NCI-H2107 treated with DMSO at 0.1 percent for 48 hours (cell line): Measurements from ENCODE around the gene RAMACL.
"Not testable (repeated sequence)": the region's sequence is repeated elsewhere in the genome, so short reads cannot be mapped to it uniquely, and the experiment has no call there.

Experiments
- DNase-seq: peaks from one replicate; lab custom pipeline; 2025; ENCODE audit not compliant: unreplicated experiment; lab: John Stamatoyannopoulos, UW

RAMACL gene

DNA sequence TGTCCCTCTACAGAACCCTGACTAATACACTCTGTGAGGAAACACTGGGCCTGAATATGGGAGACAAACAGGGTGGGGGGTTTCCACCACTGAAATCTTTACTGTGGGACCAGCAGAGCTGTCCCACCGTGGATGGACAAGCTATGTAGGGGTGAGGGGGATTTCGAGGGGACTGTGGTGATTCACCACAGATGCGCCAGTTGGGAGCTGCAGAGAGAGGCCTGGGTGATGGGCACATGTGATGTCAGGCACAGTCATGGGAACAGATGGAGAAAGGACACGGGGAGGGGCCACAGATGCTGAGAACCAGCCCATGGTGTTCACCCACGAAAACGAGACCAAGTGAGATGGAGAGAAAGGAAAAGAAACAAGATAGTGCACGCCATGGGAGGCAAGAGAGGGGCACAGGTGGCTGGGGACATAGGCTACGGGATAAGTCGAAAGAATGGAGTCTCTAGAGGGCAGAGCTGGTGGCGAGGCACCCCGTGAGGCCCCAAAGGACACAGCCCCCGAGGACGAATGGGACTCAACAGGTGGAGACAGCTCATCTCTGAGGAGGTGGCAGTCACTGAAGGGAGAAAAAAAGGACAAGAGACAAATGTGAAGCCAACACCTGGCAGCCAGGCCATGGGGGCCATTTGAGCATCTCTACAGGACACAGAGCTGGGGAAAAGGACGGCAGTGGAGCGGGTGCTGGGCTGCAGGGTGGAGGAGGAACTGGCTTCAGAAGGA, 10.5 kb upstream of the RAMACL start:
- no peak for DNase-seq

DNA sequence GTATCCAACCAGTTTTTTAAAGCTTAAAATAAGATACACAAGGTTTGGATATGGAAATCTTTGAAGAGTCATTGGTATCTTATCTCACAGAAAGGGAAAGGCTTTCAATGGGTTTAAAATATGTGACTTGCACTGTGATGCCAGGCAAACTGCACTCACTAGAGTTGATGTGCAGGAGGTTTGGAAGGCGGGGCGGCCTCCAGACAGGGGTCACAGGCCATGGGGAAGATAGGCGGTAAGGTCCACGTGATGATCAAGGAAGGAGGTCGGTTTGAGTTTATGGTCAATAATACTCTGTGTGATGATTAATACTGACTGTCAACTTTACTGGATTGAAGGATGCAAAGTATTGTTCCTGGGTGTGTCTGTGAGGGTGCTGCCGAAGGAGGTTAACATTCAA, 9.5 kb upstream of the RAMACL start:
- no peak for DNase-seq

DNA sequence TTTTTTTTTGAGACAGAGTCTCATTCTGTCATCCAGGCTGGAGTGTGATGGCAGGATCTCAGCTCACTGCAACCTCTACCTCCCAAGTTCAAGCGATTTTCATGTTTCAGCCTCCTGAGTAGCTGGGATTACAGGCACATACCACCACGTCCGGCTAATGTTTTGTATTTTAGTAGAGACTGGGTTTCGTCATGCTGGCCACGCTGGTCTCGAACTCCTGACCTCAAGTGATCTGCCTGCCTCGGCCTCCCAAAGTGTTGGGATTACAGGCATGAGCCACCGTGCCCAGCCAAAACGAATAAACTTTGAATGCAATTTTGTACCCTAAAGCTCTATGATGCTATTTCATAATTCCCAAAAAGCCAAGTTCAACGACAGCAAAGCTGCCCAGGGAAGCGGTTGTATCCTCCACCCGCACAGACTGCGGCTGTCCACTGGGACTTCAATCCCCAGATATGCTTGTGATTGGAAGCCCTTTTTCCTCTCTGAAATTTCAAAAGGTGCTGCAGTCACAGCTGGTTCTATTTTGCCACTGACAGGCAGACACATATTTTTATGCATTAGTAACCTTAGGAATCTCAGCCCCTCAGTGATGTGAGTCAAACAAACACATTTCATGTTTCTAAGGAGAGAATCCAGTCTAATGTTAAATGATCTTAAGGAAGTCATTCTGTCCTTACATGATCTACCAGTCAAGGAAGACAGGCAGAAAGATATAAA, 8.7 kb upstream of the RAMACL start:
- DNase-seq, result no peak

DNA sequence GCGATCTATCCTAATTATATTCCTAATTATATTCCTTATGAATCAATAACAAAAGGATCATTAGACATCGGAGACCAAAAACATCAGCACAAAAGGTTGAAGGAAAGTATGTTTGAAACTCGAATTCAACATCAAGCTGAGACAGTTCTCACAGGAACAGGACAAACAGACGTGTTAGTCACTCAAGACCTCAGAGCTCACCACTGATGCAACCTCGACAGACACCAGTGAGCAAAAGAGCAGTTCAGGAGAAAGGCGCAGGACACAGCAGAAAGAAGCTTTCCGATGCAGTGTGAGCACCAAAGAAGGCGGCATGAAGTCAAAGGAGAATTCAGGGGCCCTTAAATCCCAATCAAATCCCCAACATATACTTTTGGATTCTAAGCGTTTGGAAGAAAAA, 6.3 kb upstream of the RAMACL start:
- DNase-seq, result no peak

DNA sequence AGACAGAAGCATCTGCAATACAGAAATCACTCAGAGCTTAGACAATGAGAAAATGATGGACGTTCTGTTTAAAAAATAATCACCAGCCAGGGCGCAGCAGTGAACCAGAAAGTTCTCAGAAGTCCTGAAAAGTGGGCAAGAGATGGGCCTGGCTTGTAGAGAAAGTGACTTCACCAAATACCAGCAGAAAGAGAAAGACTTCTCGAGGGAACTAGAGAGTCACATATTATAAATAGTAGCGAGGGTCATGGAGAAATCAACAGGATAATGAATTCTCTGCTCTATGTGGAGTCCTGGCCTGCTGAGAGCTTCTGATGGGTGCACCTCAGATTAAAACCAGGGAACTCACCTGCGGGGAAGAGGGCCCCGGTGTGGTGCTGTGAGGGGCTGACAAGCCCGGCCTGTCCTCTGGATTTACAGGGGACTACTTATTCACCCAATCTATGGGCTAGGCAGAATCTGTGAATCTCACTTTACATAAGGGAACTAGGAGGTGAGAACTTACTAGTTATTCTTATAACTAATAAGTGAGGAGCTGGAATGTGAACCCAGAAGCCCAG, 5.6 kb upstream of the RAMACL start:
- DNase-seq, result no peak

DNA sequence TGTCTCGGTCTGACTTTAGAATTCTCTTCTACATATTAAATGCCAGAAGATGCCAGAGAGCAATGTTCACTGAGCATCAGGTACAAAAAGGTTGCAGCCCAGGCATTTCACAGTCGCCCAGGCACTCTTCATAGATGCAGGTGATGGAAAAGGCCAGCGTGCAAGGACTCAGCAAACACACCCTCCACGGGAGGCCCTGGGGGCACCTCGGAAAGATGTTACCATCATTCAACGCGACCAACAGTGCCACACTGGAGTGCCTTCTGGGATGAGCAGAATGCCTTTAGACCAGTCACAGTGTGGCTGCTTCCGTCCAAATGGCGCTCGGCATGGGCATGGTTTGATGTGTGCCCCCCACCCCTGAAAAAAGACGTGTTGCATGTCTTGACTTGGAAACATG, 4.5 kb upstream of the RAMACL start:
- no peak for DNase-seq

DNA sequence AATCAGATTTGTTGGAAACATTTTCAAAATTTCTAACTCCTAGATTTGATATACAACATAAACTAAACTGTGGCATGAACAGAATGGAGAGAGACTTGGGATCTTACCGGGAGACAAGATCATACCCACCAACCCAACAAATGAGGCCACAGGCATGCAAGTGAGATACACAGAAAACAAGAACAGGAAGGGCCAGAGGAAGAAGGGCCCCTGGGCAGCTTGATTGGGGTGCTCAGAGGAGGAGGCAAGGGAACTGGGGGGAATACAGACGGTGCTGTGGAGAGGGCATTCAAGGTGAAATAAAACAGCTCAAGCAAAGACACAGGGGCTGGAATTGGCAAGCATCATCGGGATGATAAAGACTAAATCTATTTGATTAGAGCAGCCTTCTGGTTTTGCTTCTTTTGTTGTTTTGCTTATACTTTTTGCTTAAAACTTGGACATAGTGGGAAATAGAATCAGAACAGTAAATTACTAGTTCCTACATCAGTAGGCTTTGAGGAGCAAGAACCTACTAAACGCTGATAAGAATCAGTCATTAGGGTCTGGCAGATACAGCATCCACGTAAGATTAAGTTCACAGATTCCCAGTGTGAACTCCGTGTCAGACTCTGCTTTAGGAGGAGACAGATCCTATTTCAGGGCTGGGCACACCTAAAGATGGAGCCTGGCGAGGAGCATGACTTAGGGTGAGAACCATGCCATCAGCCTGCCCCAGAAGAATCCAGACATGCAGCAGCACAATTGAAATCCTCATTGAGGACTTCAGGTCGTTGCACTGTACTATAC, 3.5 kb upstream of the RAMACL start:
- DNase-seq, result no peak

DNA sequence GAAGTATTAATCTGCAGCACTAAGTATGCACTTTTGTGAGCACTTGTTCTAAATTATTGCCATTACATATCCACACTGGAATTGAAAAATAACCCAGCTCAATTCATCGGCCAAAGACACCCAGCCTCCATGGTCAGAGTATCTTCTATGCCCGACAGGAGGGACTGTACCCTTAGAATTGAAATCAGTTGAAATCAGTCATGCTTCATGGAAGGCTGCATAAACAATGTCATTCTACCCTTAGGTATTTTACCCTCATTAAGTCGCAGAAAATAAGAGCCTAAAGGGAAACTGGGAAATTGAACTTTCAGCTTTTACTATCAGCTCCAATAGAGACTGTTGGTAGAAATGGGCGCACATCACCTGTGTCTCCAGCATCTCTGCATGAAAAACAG, 2.9 kb upstream of the RAMACL start:
- no peak for DNase-seq

DNA sequence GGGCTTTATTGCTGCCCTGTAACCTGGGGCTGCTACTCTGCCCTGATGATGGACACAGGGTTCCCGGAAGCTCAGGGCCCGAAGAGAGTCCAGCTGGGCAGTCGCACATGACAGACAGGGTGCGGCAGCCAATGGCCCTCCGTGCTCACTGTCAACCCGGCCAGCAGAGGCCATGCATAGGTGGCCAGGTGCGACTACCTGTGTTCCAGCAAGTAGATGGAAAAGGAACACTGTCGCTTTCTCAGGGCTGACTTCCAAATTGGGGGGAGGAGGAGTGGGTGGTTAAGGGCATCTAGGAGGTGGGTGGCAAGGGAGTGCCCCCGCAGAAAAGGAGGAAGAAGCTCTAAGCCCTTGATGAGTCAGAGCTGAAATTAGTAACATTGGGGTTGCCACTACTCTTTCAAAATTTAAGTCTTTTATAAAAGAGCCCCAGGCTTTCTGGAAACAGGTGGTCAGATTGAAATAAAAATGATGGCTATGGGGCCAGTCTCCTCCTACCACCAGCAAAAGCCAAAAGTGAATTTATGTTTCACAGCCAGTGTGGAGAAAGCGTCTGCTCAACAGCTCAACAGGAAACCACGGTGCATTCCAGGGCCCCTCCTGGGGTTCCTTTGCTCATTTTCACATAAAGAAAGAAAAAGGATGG, 2.3 kb upstream of the RAMACL start:
- DNase-seq, result no peak

DNA sequence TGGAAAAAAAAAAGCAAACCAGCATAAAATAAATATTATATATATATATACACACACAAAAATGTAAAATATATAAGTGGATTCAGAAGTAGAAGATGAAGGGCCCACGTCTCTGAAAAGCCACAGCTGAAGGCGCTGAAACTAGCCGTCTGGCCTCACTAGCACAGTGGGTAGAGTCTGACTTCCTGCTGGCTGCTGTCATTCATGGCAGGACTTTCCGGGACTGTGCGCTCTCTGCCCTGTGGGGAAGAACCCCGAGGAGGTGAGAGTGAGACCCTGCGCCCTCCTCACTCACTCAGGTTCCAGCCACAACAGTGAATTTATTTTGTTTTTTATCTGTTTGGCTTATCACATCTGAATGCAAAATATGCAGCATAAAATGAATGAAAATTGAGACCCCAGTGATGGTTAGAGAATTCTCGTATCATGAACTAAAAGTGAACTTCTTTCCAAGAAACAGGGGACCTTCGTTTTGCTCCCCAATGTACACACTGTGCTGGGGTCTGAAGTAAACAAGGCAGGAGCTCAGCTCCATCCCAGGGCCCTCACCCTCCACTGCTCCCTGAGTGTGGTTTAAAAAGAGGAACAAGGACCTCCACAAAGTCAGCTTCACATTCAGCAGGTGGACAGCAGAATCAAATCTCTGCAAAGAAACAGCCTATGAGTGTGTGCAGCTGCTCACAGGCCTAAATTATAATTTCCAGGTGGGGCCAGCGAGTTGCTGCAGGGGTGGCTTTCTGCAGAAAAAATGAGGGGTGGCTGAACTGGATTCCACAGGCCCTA, 1.3 kb upstream of the RAMACL start:
- DNase-seq, result no peak

DNA sequence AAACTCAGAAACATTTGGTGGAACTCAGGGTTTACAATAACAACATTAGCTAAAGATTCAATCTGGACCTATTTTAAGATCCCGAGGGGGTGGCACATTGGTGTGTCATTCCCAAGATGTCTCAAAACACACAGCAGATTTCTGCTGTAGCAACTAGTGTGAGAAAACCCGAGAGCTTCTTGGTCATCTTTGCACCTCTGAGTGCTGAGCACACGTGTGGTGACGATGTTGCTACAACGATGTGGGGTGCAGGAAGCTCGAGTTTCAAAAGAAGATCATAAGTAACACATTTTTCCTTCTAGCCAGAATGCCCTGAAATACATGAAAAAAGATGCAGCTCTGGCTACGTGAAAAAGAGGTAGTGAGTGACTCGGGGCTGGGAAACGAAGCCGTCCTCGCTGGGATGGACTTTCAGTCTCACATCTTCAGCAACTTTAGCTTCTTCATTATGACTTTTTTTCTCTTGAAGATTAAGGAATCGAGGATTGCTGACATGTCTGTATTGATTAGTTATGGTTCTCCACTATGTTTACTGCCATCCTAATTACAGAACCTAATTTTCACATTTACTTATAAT, 1.5 kb downstream of the RAMACL start:
- no peak for DNase-seq

DNA sequence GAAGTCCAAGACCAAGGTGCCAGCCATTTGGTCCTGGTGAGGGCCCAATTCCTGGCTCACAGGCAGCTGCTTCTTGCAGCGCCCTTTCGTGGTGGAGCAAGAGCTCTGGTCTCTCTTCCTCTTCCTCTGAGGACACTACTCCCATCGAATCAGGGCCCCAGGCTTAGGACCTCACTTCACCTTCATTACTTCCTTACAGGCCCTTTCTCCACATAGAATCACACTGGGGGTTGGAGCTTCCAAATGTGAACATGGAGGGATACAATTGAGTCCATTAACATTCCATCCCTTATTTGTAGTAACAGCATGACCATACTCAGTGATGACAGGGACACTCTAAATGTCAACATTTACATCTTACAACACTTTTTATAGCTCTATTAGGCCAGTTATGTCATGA, 2.3 kb downstream of the RAMACL start:
- no peak for DNase-seq

DNA sequence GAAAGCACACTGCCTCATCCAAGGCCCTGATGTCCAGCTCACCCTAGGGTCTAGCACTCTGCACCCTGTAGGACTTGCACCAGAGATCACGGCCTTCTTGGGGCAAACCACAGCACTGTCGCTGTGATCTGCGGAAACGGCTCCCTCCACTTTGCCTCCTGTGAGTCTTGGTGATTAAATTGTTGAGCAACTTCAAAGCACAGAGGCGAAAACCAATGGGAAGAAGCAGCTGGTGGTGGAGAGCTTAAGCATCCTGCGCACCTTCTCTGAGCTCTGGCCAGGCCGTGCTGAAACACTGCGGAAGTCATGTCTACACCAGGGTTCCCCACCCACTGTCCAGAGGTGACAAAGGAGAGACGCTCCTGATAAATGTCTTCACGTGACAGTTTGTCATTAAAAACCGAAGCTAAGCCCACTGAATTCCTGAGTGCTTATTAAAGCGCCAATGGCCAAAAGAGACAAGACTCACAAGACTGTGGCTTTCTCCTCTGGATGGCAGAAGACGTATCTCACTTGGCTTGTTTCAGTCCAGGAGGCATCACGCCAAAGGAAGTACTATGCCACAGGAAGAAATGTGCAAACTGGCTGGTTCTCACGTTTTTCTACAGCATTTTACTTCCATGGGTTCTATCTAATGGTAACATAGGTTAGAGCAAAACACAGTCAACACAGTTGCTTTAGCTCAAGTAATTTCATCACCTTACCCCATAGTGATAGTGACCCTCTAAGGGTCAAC, 3.1 kb downstream of the RAMACL start:
- no peak for DNase-seq

DNA sequence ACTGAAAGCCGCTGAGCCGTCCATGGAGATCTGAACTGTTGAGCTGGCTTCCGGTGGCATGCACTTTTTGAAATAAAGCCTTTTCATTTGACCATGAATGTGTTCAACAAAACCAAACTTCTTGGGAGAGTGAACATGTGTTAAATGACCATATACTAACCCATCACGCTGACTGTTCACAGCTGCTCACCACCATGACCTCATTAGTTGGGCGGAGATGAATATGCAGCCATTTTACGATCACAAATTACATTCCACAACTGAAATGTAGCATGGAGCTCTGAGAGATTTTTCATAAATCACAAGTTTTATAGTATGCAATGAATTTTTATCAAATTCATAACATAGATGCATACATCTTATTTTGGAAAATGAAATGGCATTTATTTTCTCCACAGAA, 4.2 kb downstream of the RAMACL start:
- DNase-seq, result no peak

DNA sequence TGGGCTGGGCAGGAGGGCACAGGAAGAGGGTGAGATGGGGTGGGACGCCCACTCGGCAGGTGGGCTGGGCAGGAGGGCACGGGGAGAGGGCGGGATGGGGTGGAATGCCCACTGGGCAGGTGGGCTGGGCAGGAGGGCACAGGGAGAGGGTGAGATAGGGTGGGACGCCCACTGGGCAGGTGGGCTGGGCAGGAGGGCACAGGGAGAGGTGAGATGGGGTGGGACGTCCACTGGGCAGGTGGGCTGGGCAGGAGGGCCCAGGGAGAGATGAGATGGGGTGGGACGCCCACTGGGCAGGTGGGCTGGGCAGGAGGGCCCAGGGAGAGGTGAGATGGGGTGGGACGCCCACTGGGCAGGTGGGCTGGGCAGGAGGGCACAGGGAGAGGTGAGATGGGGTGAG, 4.7 kb downstream of the RAMACL start:
- not testable (repeated sequence) for DNase-seq

DNA sequence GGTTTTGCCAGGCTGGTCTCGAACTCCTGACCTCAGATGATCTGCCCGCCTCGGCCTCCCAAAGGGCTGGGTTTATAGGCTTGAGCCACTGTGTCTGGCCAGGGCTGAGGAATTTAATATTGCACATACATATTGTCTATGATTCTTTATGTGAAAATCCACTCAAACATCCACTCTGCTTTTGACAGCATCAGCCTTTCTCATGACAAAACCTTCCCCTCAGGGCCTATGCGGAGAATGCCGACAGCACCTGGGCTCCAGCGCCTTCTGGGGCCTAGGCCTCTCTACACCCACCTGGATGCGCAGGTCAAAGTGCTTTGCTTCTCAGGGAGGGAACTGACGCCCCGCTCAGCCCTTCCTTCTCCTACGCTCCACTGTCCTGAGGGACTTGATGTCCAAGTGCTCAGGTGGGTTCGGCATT, 5.4 kb downstream of the RAMACL start:
- DNase-seq, result no peak

DNA sequence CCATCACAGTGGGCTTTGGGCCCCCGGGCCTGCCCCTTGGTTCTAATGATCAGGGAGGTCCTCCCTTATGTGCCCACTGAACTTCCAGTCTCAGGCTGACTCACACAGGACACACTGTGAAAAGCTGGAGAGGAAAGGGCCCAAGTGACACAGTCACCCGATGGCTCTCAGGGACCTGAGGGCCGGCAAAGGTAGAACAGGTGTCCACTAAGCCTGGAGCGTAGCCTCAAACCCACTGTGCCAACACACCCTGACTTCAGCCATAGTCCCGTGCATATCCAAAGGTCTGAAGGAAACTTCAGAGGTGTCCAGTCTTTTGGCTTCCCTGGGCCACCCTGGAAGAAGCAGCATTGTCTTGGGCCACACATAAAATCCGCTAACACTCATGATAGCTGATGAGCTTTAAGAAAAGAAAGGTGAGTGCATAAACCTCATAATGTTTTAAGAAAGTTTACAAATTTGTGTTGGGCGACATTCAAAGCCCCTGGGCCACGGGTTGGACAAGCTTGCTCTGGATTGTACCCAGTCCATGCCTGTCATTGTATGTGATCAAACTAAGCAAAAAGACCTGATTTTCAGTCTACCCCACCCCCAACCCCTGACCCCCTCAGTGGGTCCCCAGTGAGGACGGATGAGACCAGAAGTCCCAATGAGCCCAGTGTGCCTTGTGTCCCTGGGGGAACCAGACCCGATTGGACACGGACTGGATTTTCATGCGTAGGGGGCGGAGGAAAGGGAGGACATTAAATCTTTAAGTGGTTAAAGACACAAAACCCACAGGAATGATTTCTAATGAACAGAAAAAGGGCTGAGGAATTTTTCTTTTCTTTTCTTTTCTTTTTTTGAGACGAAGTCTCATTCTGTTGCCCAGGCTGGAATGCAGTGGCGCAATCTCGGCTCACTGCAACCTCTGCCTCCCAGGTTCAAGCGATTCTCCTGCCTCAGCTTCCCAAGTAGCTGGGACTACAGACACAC, 6.1 kb downstream of the RAMACL start:
- no peak for DNase-seq

DNA sequence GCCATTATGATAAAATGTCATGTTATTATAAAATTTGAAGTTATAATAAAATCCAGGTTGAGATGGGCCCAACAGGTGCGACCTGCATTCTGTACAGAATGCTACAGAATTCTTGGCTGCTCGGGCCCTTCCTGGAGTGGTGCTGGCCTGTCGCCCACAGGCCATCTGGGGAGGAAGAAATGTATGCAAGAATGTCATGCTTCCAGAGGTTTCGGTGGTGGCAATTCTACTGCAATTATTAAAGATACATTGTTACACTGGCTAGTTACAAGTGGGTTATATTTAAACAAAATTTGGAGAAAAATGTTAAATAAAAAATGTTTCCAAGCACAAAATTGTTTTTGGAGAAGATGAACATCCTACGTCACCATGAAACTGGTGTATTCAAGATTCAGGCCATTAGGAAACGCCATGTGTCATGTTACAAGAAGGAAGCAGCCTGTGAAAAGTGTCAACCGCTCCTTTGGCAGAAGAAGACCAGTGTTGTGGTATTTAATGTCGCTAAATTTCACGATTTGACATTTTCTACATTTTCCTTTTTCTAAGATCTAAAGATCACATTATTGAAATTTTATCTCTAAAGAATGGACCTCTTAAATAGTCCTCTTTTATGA, 7.1 kb downstream of the RAMACL start:
- no peak for DNase-seq
